ENCODE data around the gene KCNH1.
"Not testable (repeated sequence)": the region's sequence is repeated elsewhere in the genome, so short reads cannot be mapped to it uniquely, and the experiment has no call there.

Gene KCNH1

GRCh38 chr1:210949940-210950546 is 183.9 kb downstream of the KCNH1 start:
- peak; percentile 76 for TF ChIP-seq CTCF (IDR thresholded peaks at IDR 0.05; ENCODE audit: low read depth, low read length)
- peak; percentile 36 for DNase-seq (ENCODE audit: low read depth)
- not testable (repeated sequence) for H3K4me3 ChIP-seq (ENCODE audit: low read depth, low read length)

- TF ChIP-seq POLR2A (IDR thresholded peaks at IDR 0.05; ENCODE audit: extremely low read depth, insufficient read length) (no peak), CTCF (IDR thresholded peaks at IDR 0.05; ENCODE audit: low read depth, low read length) (no peak)
- DNase-seq (ENCODE audit: low read depth) = no peak
- no peak overlapping the region for H3K4me3 ChIP-seq (ENCODE audit: low read depth, low read length)
Observed at GRCh38 chr1:210949489-210949888, 184.5 kb downstream of the KCNH1 start.

GRCh38 chr1:210949039-210949438 is 184.9 kb downstream of the KCNH1 start:
- no peak for DNase-seq (ENCODE audit: low read depth)
- H3K4me3 ChIP-seq (ENCODE audit: low read depth, low read length) = no peak overlapping the region
- TF ChIP-seq POLR2A (IDR thresholded peaks at IDR 0.05; ENCODE audit: extremely low read depth, insufficient read length) (no peak), MAX (IDR thresholded peaks at IDR 0.05; ENCODE audit: low read depth, low read length) (no peak), CTCF (IDR thresholded peaks at IDR 0.05; ENCODE audit: low read depth, low read length) (no peak), MYC (IDR thresholded peaks at IDR 0.05; ENCODE audit: low read depth, low read length) (no peak)

GRCh38 chr1:210944252-210944651 is 189.7 kb downstream of the KCNH1 start:
- TF ChIP-seq MAX (IDR thresholded peaks at IDR 0.05; ENCODE audit: low read depth, low read length) (no peak), POLR2A (IDR thresholded peaks at IDR 0.05; ENCODE audit: extremely low read depth, insufficient read length) (no peak), CTCF (IDR thresholded peaks at IDR 0.05; ENCODE audit: low read depth, low read length) (no peak), MYC (IDR thresholded peaks at IDR 0.05; ENCODE audit: low read depth, low read length) (no peak)
- H3K4me3 ChIP-seq (ENCODE audit: low read depth, low read length) = no peak overlapping the region
- DNase-seq (ENCODE audit: low read depth) = no peak

- TF ChIP-seq CTCF (IDR thresholded peaks at IDR 0.05; ENCODE audit: low read depth, low read length) (no peak), MYC (IDR thresholded peaks at IDR 0.05; ENCODE audit: low read depth, low read length) (no peak), POLR2A (IDR thresholded peaks at IDR 0.05; ENCODE audit: extremely low read depth, insufficient read length) (no peak), MAX (IDR thresholded peaks at IDR 0.05; ENCODE audit: low read depth, low read length) (no peak)
- H3K4me3 ChIP-seq (ENCODE audit: low read depth, low read length) = no peak overlapping the region
- DNase-seq (ENCODE audit: low read depth) = no peak
Observed at GRCh38 chr1:210942513-210942912, 191.4 kb downstream of the KCNH1 start.

- no peak overlapping the region for H3K4me3 ChIP-seq (ENCODE audit: low read depth, low read length)
- no peak for DNase-seq (ENCODE audit: low read depth)
- TF ChIP-seq MAX (IDR thresholded peaks at IDR 0.05; ENCODE audit: low read depth, low read length) (no peak), MYC (IDR thresholded peaks at IDR 0.05; ENCODE audit: low read depth, low read length) (no peak), CTCF (IDR thresholded peaks at IDR 0.05; ENCODE audit: low read depth, low read length) (no peak), POLR2A (IDR thresholded peaks at IDR 0.05; ENCODE audit: extremely low read depth, insufficient read length) (no peak)
Observed at GRCh38 chr1:210940081-210940617, 193.8 kb downstream of the KCNH1 start.
